ENCODE results near the gene PLA2G15. TPM values are rescaled to one million over a fixed set of nuclear protein-coding genes. Genes with fewer than 3 reads are reported as not detected.
A peak's percentile ranks its signal among the peaks of the same experiment; 100 is the strongest.

The PLA2G15 gene
- polyA plus RNA-seq, 4 donors = 5.4 to 19.8 (median 6.5) TPM

- Histone ChIP-seq H3K27ac (ENCODE audit: low read depth in 1 of 3, low read length in 2 of 3) (peak overlapping the region; percentile 85 to 98 (median 86)), H3K36me3 (ENCODE audit: control insufficient read depth in 3 of 3, insufficient read depth in 2 of 3, low read depth in 1 of 3, low read length in 3 of 3) (peaks cover 0 to 27% (median 5%) of the 10 kb centered on the region in 3 donors), H3K4me1 (ENCODE audit: control insufficient read depth in 3 of 3, insufficient read depth in 2 of 3, low read depth in 1 of 3, low read length in 2 of 3) (peaks cover 0 to 34% (median 2%) of the 10 kb centered on the region in 3 donors), H3K4me3 (ENCODE audit: low read depth in 1 of 3, low read length in 3 of 3) (peak overlapping the region; percentile 69 to 85 (median 82)), H3K27me3 (ENCODE audit: control insufficient read depth in 3 of 3, insufficient read depth in 3 of 3, low read length in 3 of 3) (no peaks in the 10 kb centered on the region), H3K9me3 (ENCODE audit: control insufficient read depth in 2 of 2, insufficient read depth in 1 of 2, low read depth in 1 of 2, low read length in 1 of 2) (no peaks in the 10 kb centered on the region)
- no peak for FAIRE-seq
- no peak for DNase-seq
- WGBS, 3 donors = 35 to 37% (median 36%) methylated on average over 11 of the region's 11 CpGs
Observed at GRCh38 chr16:68263559-68264127, 18.5 kb downstream of the PLA2G15 start.

- peaks cover 0 to 35% (median 2%) of the 10 kb centered on the region in 3 donors for H3K4me1 ChIP-seq (ENCODE audit: control insufficient read depth in 3 of 3, insufficient read depth in 2 of 3, low read depth in 1 of 3, low read length in 2 of 3)
- DNase-seq (peak; percentile 63 to 83), FAIRE-seq (no peak)
- WGBS, 3 donors = 0 to 1% (median 0%) methylated on average over 74 to 123 of the region's 123 CpGs
- H3K36me3 ChIP-seq (ENCODE audit: control insufficient read depth in 3 of 3, insufficient read depth in 2 of 3, low read depth in 1 of 3, low read length in 3 of 3) = peaks cover 0 to 19% (median 5%) of the 10 kb centered on the region in 3 donors
- peak within 1 kb of the TSS; percentile 85 to 98 (median 86) for H3K27ac ChIP-seq (ENCODE audit: low read depth in 1 of 3, low read length in 2 of 3)
- H3K27me3 ChIP-seq (ENCODE audit: control insufficient read depth in 3 of 3, insufficient read depth in 3 of 3, low read length in 3 of 3) = no peaks in the 10 kb centered on the region
- H3K4me3 ChIP-seq (ENCODE audit: low read depth in 1 of 3, low read length in 3 of 3) = peak within 1 kb of the TSS; percentile 69 to 85 (median 82)
- no peaks in the 10 kb centered on the region for H3K9me3 ChIP-seq (ENCODE audit: control insufficient read depth in 2 of 2, insufficient read depth in 1 of 2, low read depth in 1 of 2, low read length in 1 of 2)
Observed at GRCh38 chr16:68264128-68265077, 19.2 kb downstream of the PLA2G15 start, which contains the start of gene SLC7A6. SLC7A6 (plus strand) TSS chr16:68264526; CDS start chr16:68274727, 10,201 bp downstream.

GRCh38 chr16:68265078-68265920 is 20.1 kb downstream of the PLA2G15 start:
- Histone ChIP-seq H3K27me3 (ENCODE audit: control insufficient read depth in 3 of 3, insufficient read depth in 3 of 3, low read length in 3 of 3) (no peaks in the 10 kb centered on the region), H3K4me3 (ENCODE audit: low read depth in 1 of 3, low read length in 3 of 3) (peak overlapping the region; percentile 59 to 85 (median 82)), H3K27ac (ENCODE audit: low read depth in 1 of 3, low read length in 2 of 3) (peak overlapping the region; percentile 82 to 98 (median 86)), H3K36me3 (ENCODE audit: control insufficient read depth in 3 of 3, insufficient read depth in 2 of 3, low read depth in 1 of 3, low read length in 3 of 3) (peaks cover 0 to 10% (median 0%) of the 10 kb centered on the region in 3 donors), H3K4me1 (ENCODE audit: control insufficient read depth in 3 of 3, insufficient read depth in 2 of 3, low read depth in 1 of 3, low read length in 2 of 3) (peaks cover 0 to 38% (median 2%) of the 10 kb centered on the region in 3 donors), H3K9me3 (ENCODE audit: control insufficient read depth in 2 of 2, insufficient read depth in 1 of 2, low read depth in 1 of 2, low read length in 1 of 2) (no peaks in the 10 kb centered on the region)
- FAIRE-seq = no peak
- DNase-seq = peak; percentile 83 to 87
- 2 to 5% (median 5%) methylated on average over 23 of the region's 23 CpGs for WGBS, 3 donors

GRCh38 chr16:68267612-68268405 is 22.6 kb downstream of the PLA2G15 start:
- Histone ChIP-seq H3K9me3 (ENCODE audit: control insufficient read depth in 2 of 2, insufficient read depth in 1 of 2, low read depth in 1 of 2, low read length in 1 of 2) (no peaks in the 10 kb centered on the region), H3K27ac (ENCODE audit: low read depth in 1 of 3, low read length in 2 of 3) (peak overlapping the region in 1 of 3 donors; percentile 52), H3K4me1 (ENCODE audit: control insufficient read depth in 3 of 3, insufficient read depth in 2 of 3, low read depth in 1 of 3, low read length in 2 of 3) (peaks cover 0 to 49% (median 2%) of the 10 kb centered on the region in 3 donors), H3K36me3 (ENCODE audit: control insufficient read depth in 3 of 3, insufficient read depth in 2 of 3, low read depth in 1 of 3, low read length in 3 of 3) (peaks cover 0 to 4% (median 0%) of the 10 kb centered on the region in 3 donors), H3K27me3 (ENCODE audit: control insufficient read depth in 3 of 3, insufficient read depth in 3 of 3, low read length in 3 of 3) (no peaks in the 10 kb centered on the region), H3K4me3 (ENCODE audit: low read depth in 1 of 3, low read length in 3 of 3) (no peak overlapping the region)
- WGBS, 3 donors = 34 to 59% (median 46%) methylated on average over 6 of the region's 6 CpGs
- FAIRE-seq (no peak), DNase-seq (peak; percentile 63 to 64)

- DNase-seq (no peak), FAIRE-seq (no peak)
- 94 to 97% (median 97%) methylated on average over 4 of the region's 4 CpGs for WGBS, 3 donors
- H3K36me3 ChIP-seq (ENCODE audit: control insufficient read depth in 3 of 3, insufficient read depth in 2 of 3, low read depth in 1 of 3, low read length in 3 of 3) = peaks cover 0 to 12% (median 2%) of the 10 kb centered on the region in 3 donors
- H3K27me3 ChIP-seq (ENCODE audit: control insufficient read depth in 3 of 3, insufficient read depth in 3 of 3, low read length in 3 of 3) = no peaks in the 10 kb centered on the region
- H3K27ac ChIP-seq (ENCODE audit: low read depth in 1 of 3, low read length in 2 of 3) = no peak overlapping the region
- peaks cover 0 to 46% (median 2%) of the 10 kb centered on the region in 3 donors for H3K4me1 ChIP-seq (ENCODE audit: control insufficient read depth in 3 of 3, insufficient read depth in 2 of 3, low read depth in 1 of 3, low read length in 2 of 3)
- no peak overlapping the region for H3K4me3 ChIP-seq (ENCODE audit: low read depth in 1 of 3, low read length in 3 of 3)
- H3K9me3 ChIP-seq (ENCODE audit: control insufficient read depth in 2 of 2, insufficient read depth in 1 of 2, low read depth in 1 of 2, low read length in 1 of 2) = no peaks in the 10 kb centered on the region
Observed at GRCh38 chr16:68269793-68270192, 24.6 kb downstream of the PLA2G15 start.

- FAIRE-seq (no peak), DNase-seq (no peak)
- WGBS, 3 donors = 0 to 57% (median 5%) methylated on average over 1 of the region's 1 CpG
- Histone ChIP-seq H3K4me3 (ENCODE audit: low read depth in 1 of 3, low read length in 3 of 3) (no peak overlapping the region), H3K27ac (ENCODE audit: low read depth in 1 of 3, low read length in 2 of 3) (no peak overlapping the region), H3K27me3 (ENCODE audit: control insufficient read depth in 3 of 3, insufficient read depth in 3 of 3, low read length in 3 of 3) (no peaks in the 10 kb centered on the region), H3K36me3 (ENCODE audit: control insufficient read depth in 3 of 3, insufficient read depth in 2 of 3, low read depth in 1 of 3, low read length in 3 of 3) (peaks cover 0 to 16% (median 3%) of the 10 kb centered on the region in 3 donors), H3K9me3 (ENCODE audit: control insufficient read depth in 2 of 2, insufficient read depth in 1 of 2, low read depth in 1 of 2, low read length in 1 of 2) (no peaks in the 10 kb centered on the region), H3K4me1 (ENCODE audit: control insufficient read depth in 3 of 3, insufficient read depth in 2 of 3, low read depth in 1 of 3, low read length in 2 of 3) (peaks cover 0 to 42% (median 2%) of the 10 kb centered on the region in 3 donors)
Observed at GRCh38 chr16:68270353-68270752, 25.2 kb downstream of the PLA2G15 start.

- H3K36me3 ChIP-seq (ENCODE audit: control insufficient read depth in 3 of 3, insufficient read depth in 2 of 3, low read depth in 1 of 3, low read length in 3 of 3) = peaks cover 0 to 19% (median 3%) of the 10 kb centered on the region in 3 donors
- peak overlapping the region in 2 of 3 donors; percentile 6 to 19 for H3K27ac ChIP-seq (ENCODE audit: low read depth in 1 of 3, low read length in 2 of 3)
- FAIRE-seq = no peak
- peak; percentile 21 to 36 for DNase-seq
- H3K27me3 ChIP-seq (ENCODE audit: control insufficient read depth in 3 of 3, insufficient read depth in 3 of 3, low read length in 3 of 3) = no peaks in the 10 kb centered on the region
- H3K4me3 ChIP-seq (ENCODE audit: low read depth in 1 of 3, low read length in 3 of 3) = no peak overlapping the region
- no peaks in the 10 kb centered on the region for H3K9me3 ChIP-seq (ENCODE audit: control insufficient read depth in 2 of 2, insufficient read depth in 1 of 2, low read depth in 1 of 2, low read length in 1 of 2)
- WGBS, 3 donors = 22 to 69% (median 38%) methylated on average over 4 of the region's 4 CpGs
- H3K4me1 ChIP-seq (ENCODE audit: control insufficient read depth in 3 of 3, insufficient read depth in 2 of 3, low read depth in 1 of 3, low read length in 2 of 3) = peaks cover 0 to 30% (median under 1%) of the 10 kb centered on the region in 3 donors
Observed at GRCh38 chr16:68272507-68273209, 27.5 kb downstream of the PLA2G15 start.
